Activated CD4-positive, alpha-beta T cell treated with anti-CD3 and anti-CD28 coated beads for 24 hours (primary cell): ENCODE measurements around the gene CPHXL2.
A peak's percentile ranks its signal among the peaks of the same experiment; 100 is the strongest.

Experiments
- DNase-seq, 2 donors: peaks; one replicate each; pipeline ENCODE4 v3.0.0-alpha.2; 2020; ENCODE audit warnings: low read depth in 2 of 2

The CPHXL2 gene

GRCh38 chr16:75676909-75677308 is at the start of gene CPHXL2:
TSS of gene CPHXL2 (minus strand) at chr16:75677009. CDS start at chr16:75676999, 10 bp downstream.
- no peak for DNase-seq

- no peak for DNase-seq
Observed at GRCh38 chr16:75726390-75726789, 49.6 kb upstream of the CPHXL2 start, which contains the start of gene CPHXL. TSS of gene CPHXL (minus strand) at chr16:75726490. CDS start at chr16:75726442, 48 bp downstream.

DNA sequence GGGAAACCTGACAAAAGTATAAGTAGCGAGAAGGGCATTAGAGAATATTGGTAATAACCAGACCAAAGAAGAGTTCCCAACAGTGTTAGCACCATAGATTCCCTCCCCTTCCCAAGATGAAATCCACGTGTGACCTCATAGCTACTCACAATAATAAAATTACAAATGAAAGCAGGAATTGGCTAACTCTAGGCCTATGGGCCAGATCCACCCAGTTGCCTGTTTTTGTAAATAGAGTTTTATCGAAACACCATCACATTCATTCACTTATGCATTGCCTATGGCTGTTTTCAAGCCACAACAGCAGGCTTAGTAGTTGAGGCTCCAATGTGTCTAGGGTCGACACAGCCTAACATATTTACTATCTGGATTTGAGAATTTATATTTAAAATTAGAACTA is 41.6 kb upstream of the CPHXL2 start:
- no peak for DNase-seq

DNA sequence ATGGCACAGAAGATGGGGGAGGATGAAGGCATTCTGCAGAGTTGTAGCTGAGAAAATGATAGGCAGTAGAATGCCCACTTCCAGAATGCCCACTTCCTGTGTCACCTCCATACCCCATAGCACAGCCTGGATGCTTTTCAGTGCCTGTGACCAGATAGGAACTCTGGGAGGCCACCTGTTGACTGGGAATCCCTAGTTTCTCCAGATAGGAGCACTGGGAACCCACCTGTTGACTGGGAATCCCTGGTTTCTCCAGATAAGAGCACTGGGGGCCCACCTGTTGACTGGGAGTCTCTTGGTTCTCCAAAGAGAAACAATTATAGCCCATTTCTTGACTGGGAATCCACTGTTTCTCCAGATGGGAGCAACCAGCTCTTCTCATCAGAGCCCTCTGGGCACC is 37.9 kb upstream of the CPHXL2 start:
- no peak for DNase-seq

GRCh38 chr16:75710344-75710743 is 33.5 kb upstream of the CPHXL2 start:
- DNase-seq, result no peak

DNA sequence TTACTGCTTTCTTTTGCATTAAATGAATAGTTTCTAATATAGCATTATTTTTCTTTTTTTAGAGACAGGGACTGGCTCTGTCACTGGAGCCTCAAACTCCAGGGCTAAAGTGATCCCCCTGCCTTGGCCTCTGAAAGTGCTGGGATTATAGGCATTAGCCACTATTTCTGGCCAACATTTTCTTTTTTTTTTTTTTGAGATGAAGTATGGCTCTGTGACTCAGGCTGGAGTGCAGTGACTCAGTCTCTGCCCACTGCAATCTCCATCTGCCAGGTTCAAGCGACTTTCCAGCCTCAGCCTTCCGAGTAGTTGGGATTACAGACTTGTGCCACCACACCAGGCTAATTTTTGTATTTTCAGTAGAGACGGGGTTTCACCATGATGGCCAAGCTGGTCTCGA is 26.5 kb upstream of the CPHXL2 start:
- no peak for DNase-seq

DNA sequence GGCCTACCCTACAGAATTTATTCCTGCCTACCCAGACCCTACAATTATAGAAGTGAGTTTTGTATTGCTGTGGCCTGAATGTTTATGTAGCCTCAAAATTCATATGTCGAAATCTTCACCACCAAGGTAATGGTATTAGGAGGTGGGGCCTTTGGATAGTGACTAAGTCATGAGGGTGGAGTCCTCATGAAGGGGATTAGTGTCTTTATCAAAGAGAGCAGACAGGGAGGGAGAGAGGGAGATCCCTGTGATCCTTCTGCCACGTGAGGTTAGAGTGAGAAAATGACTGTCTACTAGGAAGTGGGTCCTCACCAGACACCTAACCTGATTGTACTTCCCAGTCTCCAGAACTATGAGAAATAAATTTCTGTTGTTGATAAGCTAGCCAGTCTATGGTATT is 25.4 kb upstream of the CPHXL2 start:
- DNase-seq, result no peak

DNA sequence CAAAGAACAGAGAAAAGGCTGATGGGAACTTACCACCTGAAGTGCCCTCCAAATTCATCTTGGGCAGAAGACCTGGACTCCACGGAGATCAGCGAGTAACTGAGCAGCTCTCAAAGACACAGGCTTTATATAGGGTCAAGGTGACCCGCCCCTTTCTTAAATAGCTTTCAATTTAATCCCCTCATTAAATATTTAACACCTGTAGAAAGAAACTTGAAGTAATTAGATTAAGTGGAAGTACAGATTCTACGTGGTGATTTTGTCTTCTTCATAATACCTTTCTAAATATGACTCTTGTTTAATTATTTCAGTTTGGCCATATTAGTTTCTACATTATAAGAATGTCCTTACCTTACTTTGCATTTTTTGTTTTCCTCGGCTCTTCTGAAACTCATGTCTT is 24.6 kb upstream of the CPHXL2 start, which contains the start of gene DUXB:
Gene DUXB, minus strand, starts transcription at position 101 of the 400 bp plus-strand sequence. Its CDS starts 43 bp downstream, at position 58.
- DNase-seq, result no peak

DNA sequence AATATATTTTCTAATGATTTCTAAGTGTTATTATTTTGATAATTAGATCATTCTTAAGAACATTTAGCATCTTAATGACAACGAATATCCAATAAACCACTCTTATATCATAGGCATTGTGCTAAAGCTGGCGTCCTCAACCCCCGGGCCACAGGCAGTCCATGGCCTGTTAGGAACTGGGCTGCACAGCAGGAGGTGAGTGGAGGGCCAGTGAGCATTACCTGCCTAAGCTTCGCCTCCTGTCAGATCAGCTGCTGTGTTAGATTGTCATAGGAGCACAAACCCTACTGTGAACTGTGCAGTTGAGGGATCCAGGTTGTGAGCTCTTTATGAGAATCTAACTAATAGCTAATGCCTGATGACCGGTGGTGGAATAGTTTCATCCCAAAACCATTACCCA is 20.8 kb upstream of the CPHXL2 start:
- no peak for DNase-seq

- DNase-seq, result no peak
Observed at GRCh38 chr16:75695708-75696107, 18.9 kb upstream of the CPHXL2 start.

DNA sequence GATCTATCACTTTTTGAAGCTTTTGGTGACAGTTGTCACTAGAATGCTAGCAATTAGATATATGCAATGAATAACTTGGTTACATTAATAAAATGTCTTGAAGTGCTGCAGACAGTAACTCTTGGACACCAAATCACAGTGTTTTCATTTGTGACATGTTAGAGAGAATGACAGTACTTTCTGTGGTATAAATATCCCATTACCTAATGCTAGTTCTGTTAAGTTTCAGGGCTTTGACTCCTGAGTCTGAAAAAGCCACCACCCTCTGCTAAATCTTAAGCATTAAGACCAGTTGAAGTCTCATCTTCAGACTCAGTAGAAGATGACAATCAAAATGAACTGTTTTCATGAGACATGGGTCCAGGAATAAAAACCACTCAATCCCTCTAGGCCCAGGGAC is 10.6 kb upstream of the CPHXL2 start:
- DNase-seq, result no peak

DNA sequence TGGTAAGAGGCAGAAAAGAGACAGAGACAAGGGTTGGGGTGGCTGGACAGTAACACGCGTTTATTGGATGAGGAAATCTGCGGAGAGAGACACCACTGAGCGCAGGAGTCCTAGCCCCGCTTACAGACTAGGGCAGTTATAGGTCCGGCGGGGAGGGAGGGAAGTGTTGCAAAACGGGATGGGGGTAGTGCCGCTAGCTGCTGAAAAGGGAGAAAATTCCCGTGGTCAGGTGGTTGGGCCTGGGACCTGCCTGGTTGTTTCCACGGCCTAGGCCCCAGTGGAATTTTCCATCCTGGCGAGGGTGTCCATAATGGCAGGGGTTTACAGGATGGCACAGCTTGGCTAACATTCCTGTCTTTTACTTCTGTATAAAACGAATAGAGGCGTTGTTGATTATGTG is 5.5 kb upstream of the CPHXL2 start:
- no peak for DNase-seq

DNA sequence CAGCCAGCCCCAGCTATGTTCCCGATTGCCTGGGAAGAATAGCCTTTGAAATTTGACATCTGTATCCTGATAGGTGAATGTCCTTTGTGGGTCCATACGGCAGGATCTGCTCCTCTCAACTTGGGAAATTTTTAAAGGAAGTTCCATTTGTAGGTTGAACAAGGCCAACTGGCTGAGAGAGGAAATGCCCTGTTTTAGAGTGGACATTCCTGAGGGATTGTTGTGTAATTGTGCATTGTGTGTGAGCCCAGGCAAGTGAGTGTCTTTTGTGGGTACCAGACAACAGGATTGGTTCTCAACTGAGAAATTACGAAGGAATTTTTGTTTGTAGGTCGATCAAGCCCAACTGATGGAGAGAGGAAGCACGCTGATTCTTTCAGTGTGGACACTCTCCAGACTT is 2.6 kb upstream of the CPHXL2 start:
- no peak for DNase-seq

DNA sequence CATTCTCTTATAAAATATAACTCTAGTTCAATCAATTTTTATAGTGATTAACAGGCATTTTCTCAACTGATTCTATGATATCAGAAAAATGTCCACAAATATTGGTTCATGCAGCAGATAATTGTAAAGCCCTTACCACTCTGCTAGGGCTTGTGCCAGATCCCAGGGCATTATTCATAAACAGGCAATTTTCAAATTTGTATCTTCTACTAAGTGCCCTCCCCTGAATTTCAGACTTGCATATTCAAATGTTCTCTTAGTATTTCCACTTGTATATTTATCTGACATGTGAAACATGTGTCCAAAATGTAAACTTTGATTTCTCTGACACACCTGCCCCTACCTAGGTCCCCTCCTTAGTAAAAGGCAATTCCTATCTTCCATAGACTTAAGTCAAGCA is 9.3 kb downstream of the CPHXL2 start:
- DNase-seq, result no peak

- DNase-seq, result no peak
Observed at GRCh38 chr16:75660726-75661302, 16.0 kb downstream of the CPHXL2 start.

DNA sequence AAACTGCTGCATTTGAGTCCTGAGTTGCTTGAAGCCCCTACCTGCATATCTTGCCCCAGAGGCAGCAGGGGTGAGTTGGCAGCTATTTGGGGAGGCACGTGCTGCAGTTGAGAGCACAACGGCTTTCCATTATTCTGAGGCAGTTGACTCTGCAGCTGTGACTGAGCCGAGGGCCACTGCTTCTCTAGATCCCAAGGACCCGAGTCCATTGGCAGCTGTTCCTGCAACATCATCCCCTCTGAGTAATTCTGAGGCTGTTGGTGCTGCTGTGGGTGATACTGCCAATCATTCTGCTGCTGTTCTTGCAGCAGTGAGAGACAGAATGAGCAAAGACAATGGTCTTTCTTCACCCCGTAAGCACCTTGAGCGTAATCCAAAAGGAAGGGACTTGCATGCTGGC is 16.5 kb downstream of the CPHXL2 start:
- DNase-seq, result no peak

DNA sequence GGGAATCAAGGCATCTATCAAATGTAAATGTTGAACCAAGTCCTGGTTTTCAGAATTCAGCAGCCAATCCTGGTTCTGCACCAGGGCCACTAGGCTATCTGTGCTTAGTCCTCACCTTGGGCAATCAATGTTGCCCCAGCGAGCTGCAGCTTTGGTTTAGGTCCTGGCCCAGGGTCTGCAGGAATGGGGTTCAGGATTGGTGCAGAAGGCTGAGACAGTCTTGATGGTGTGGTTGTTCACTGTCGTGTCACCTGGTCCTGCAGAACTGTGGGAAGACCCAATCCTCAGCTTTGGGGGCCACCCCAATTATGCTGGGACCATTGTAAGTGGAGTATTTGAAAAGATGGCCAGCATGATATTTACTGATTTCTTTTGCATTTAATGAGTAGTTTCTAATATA is 18.6 kb downstream of the CPHXL2 start:
- no peak for DNase-seq

- no peak for DNase-seq
Observed at GRCh38 chr16:75653922-75654321, 22.9 kb downstream of the CPHXL2 start.

GRCh38 chr16:75648265-75649076 is 28.3 kb downstream of the CPHXL2 start:
- peak; percentile 80 to 81 for DNase-seq

DNA sequence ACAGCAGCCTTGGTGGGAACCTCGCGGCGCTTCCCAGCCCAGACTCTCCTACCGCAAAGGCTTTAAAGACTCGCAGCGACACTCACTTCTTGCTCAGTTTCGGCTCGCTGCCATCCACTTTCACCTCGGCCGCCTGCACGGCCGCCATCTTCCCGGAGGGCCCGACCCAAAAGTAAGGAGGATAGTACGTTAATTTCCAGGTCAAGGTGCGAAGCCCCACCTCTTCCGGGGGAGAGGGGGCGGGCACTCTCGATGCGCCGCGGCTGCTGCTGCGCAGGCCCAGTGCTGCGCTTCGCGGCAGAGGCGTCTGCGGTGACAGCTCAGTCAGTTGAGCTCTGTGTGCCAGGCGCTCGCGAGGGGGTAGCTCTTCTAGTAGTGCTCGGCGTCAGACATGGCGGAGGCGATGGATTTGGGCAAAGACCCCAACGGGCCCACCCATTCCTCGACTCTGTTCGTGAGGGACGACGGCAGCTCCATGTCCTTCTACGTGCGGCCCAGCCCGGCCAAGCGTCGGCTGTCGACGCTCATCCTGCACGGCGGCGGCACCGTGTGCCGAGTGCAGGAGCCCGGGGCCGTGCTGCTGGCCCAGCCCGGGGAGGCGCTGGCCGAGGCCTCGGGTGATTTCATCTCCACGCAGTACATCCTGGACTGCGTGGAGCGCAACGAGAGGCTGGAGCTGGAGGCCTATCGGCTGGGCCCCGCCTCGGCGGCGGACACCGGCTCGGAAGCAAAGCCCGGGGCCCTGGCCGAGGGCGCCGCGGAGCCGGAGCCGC is 29.1 kb downstream of the CPHXL2 start, which contains the start of the genes KARS1 and TERF2IP:
Gene KARS1, minus strand, starts transcription at position 174 of the 773 bp plus-strand sequence. Its CDS starts 26 bp downstream, at position 148.
Gene TERF2IP, plus strand, starts transcription at position 282 of the 773 bp plus-strand sequence. Its CDS starts 110 bp downstream, at position 392.
- DNase-seq, result peak; percentile 87 to 88

- no peak for DNase-seq
Observed at GRCh38 chr16:75647112-75647491, 29.7 kb downstream of the CPHXL2 start.
